H1 (cell line): ENCODE results near the gene POGLUT2. TPM values are rescaled to one million over a fixed set of nuclear protein-coding genes. Genes with fewer than 3 reads are reported as not detected.
A peak's percentile ranks its signal among the peaks of the same experiment; 100 is the strongest.

ENCODE experiments used
- ATF2 ChIP-seq: IDR thresholded peaks from 2 replicates; pipeline ENCODE4 v1.6.1; 2012; ENCODE audit warnings: low read length, inconsistent platforms
- BCL11A ChIP-seq, 2 experiments: IDR thresholded peaks; one replicate each; pipeline ENCODE4 v1.6.1; 2011; ENCODE audit warnings: low read depth in 2 of 2, low read length in 2 of 2, mild to moderate bottlenecking in 2 of 2
- CBX8 ChIP-seq: fragments of 300-800, 300-1000 bp; sonication (generic); IDR thresholded peaks from 2 replicates; pipeline ENCODE4 v1.7.1; 2016; ENCODE audit warnings: low read depth, low read length, borderline replicate concordance
- CEBPB ChIP-seq: IDR thresholded peaks from 2 replicates; pipeline ENCODE4 v1.6.1; 2012; ENCODE audit warnings: low read depth, low read length
- CHD1 ChIP-seq: IDR thresholded peaks from 2 replicates; pipeline ENCODE4 v1.6.1; 2012; ENCODE audit warnings: low read depth, low read length, improper control_type of control experiment
- CREB1 ChIP-seq: IDR thresholded peaks from 2 replicates; pipeline ENCODE4 v1.6.1; 2012; ENCODE audit warnings: inconsistent platforms
- EP300 ChIP-seq, 2 experiments: IDR thresholded peaks; 1 replicate in 1 of 2; 2 replicates in 1 of 2; pipeline ENCODE4 v1.6.1; 2011 to 2012; ENCODE audit warnings: low read depth in 2 of 2, low read length in 2 of 2, mild to moderate bottlenecking in 2 of 2, borderline replicate concordance in 1 of 2, inconsistent platforms in 1 of 2, moderate library complexity in 1 of 2
- EZH2 ChIP-seq: fragments of 200-600 bp; sonication (generic); IDR thresholded peaks from 2 replicates; pipeline ENCODE4 v1.7.1; 2012; ENCODE audit warnings: low read depth, mild to moderate bottlenecking, moderate library complexity, low read length, inconsistent platforms; ENCODE audit not compliant: severe bottlenecking
- GTF2F1 ChIP-seq: IDR thresholded peaks from 2 replicates; pipeline ENCODE4 v1.6.1; 2012; ENCODE audit warnings: low read depth, low read length, improper control_type of control experiment, borderline replicate concordance
- HDAC2 ChIP-seq, 2 experiments: fragments of 300-600 bp in 1 of 2; sonication (generic) in 1 of 2; IDR thresholded peaks; 2 replicates each; pipeline ENCODE4 v1.6.1; 2011 to 2012; ENCODE audit warnings: low read depth in 2 of 2, low read length in 2 of 2, mild to moderate bottlenecking in 2 of 2, moderate library complexity in 2 of 2, borderline replicate concordance in 1 of 2, inconsistent platforms in 1 of 2
- KDM1A ChIP-seq: fragments of 200-600, 300-600 bp; sonication (generic); IDR thresholded peaks from 2 replicates; pipeline ENCODE4 v1.7.1; 2016; ENCODE audit warnings: mild to moderate bottlenecking, low read length, borderline replicate concordance
- MAFK ChIP-seq: IDR thresholded peaks from 2 replicates; pipeline ENCODE4 v1.6.1; 2012; ENCODE audit warnings: low read depth, mild to moderate bottlenecking, improper control_type of control experiment, low read length
- POLR2AphosphoS5 ChIP-seq: IDR thresholded peaks from 2 replicates; pipeline ENCODE4 v1.6.1; 2011; ENCODE audit warnings: low read depth, low read length
- RAD21 ChIP-seq, 2 experiments: IDR thresholded peaks in 1 of 2; conservative IDR thresholded peaks in 1 of 2; 2 replicates each; pipeline ENCODE4 v1.6.1; 2011; ENCODE audit warnings: low read depth in 2 of 2, low read length in 2 of 2, improper control_type of control experiment in 1 of 2, inconsistent platforms in 1 of 2, mild to moderate bottlenecking in 1 of 2, moderate library complexity in 1 of 2
- RFX5 ChIP-seq: IDR thresholded peaks from 2 replicates; pipeline ENCODE4 v1.6.1; 2011; ENCODE audit warnings: low read depth, low read length, improper control_type of control experiment, borderline replicate concordance
- RNF2 ChIP-seq: fragments of 200-900, 300-1000 bp; sonication (generic); IDR thresholded peaks from 2 replicates; pipeline ENCODE4 v1.7.1; 2016; ENCODE audit warnings: borderline replicate concordance, low read depth, mild to moderate bottlenecking, antibody characterized with exemption, low read length; ENCODE audit not compliant: poor library complexity, severe bottlenecking; ENCODE audit errors: missing control alignments
- RXRA ChIP-seq: IDR thresholded peaks from 2 replicates; pipeline ENCODE4 v1.6.1; 2011; ENCODE audit warnings: low read depth, mild to moderate bottlenecking, low read length, moderate library complexity; ENCODE audit not compliant: insufficient read depth
- TAF1 ChIP-seq: IDR thresholded peaks from 2 replicates; pipeline ENCODE4 v1.6.1; 2011; ENCODE audit warnings: mild to moderate bottlenecking, low read depth, low read length
- TAF7 ChIP-seq: optimal IDR thresholded peaks from 2 replicates; pipeline ENCODE3; 2011; ENCODE audit warnings: low read depth, mild to moderate bottlenecking, inconsistent platforms, low read length, moderate library complexity, borderline replicate concordance
- USF2 ChIP-seq: IDR thresholded peaks from 2 replicates; pipeline ENCODE4 v1.6.1; 2011; ENCODE audit warnings: low read length, improper control_type of control experiment
- YY1 ChIP-seq: IDR thresholded peaks from 2 replicates; pipeline ENCODE4 v1.6.1; 2011; ENCODE audit warnings: low read depth, mild to moderate bottlenecking, low read length
- polyA plus RNA-seq, 7 experiments: library from polyadenylated mRNA; depleted of rRNA in 3 of 7; stranded (reverse) in 5 of 7; unstranded in 2 of 7; fragments of >200 nt in 5 of 7; fragments of 200-250 nt in 2 of 7; gene quantifications; 1 replicate in 5 of 7; 2 replicates in 1 of 7; 4 replicates in 1 of 7; pipeline versions ENCODE4 v1.2.1 to v1.2.3, GENCODE V29; 2011 to 2013; ENCODE audit warnings: missing spikeins in 2 of 7, mixed read lengths in 2 of 7
- total RNA-seq: library from RNA; stranded (reverse); fragmentation: NEBNext Ultra II Directional; extraction: Animal tissue kit (Norgen Biotek cat#: 25700); gene quantifications from 2 replicates; pipeline ENCODE4 v1.2.1, GENCODE V29; 2021

Gene POGLUT2
- total and polyA plus RNA-seq, 2 of the 8 experiments (the other 6 are each of a cell fraction or from before 2014, with no cell fraction given), result 9.9 to 22.3 TPM

- TF ChIP-seq ATF2 (no peak), CHD1 (no peak), YY1 (peak; percentile 72), EZH2 (no peak), CBX8 (no peak), CREB1 (peak; percentile 99), MAFK (no peak), TAF7 (no peak), USF2 (no peak), RFX5 (no peak), EP300 (IDR thresholded peaks at IDR 0.05; ENCODE audit: borderline replicate concordance in 1 of 2, low read depth in 2 of 2, low read length in 2 of 2) (peak in 1 of 2 experiments; percentile 66; a peak in 1 of 3 replicates), KDM1A (no peak), HDAC2 (IDR thresholded peaks at IDR 0.05; ENCODE audit: borderline replicate concordance in 1 of 2, low read depth in 2 of 2, low read length in 2 of 2) (peak; percentile 11 to 97; a peak in 2 of 4 replicates), RNF2 (no peak), RXRA (no peak), POLR2AphosphoS5 (peak; percentile 94), GTF2F1 (no peak), RAD21 (IDR thresholded peaks at IDR 0.05 in 1 of 2, conservative IDR thresholded peaks at IDR 0.05 in 1 of 2; ENCODE audit: low read depth in 2 of 2, low read length in 2 of 2) (peak in 1 of 2 experiments; percentile 28; a peak in 2 of 4 replicates), TAF1 (peak; percentile 91), CEBPB (no peak), BCL11A (IDR thresholded peaks at IDR 0.05; ENCODE audit: low read depth in 2 of 2, low read length in 2 of 2) (no peak)
These were observed 47.0 kb upstream of the POGLUT2 start, which contains the start of gene ERCC5 (continued) for GRCh38 chr13:102845630-102846260.
